Ishikawa (cell line): Measurements from ENCODE around the gene EMILIN2.

Experiments
- CEBPB ChIP-seq: IDR thresholded peaks from 2 replicates; pipeline ENCODE4 v1.6.1; 2012
- CREB1 ChIP-seq: IDR thresholded peaks from 2 replicates; pipeline ENCODE4 v1.6.1; 2012; ENCODE audit warnings: low read depth
- EGR1 ChIP-seq: IDR thresholded peaks from 2 replicates; pipeline ENCODE4 v1.6.1; 2012
- EP300 ChIP-seq: IDR thresholded peaks from 2 replicates; pipeline ENCODE4 v1.6.1; 2012; ENCODE audit warnings: borderline replicate concordance
- FOXM1 ChIP-seq: IDR thresholded peaks from 2 replicates; pipeline ENCODE4 v1.6.1; 2012; ENCODE audit warnings: low read depth, borderline replicate concordance
- MAX ChIP-seq: IDR thresholded peaks from 2 replicates; pipeline ENCODE4 v1.6.1; 2012
- NFIC ChIP-seq: IDR thresholded peaks from 2 replicates; pipeline ENCODE4 v1.6.1; 2012
- RAD21 ChIP-seq: IDR thresholded peaks from 2 replicates; pipeline ENCODE4 v1.6.1; 2012; ENCODE audit warnings: low read depth
- REST ChIP-seq: IDR thresholded peaks from 2 replicates; pipeline ENCODE4 v1.6.1; 2012; ENCODE audit warnings: low read depth, mild to moderate bottlenecking
- TAF1 ChIP-seq: IDR thresholded peaks from 2 replicates; pipeline ENCODE4 v1.6.1; 2012; ENCODE audit warnings: low read depth, mild to moderate bottlenecking
- TCF12 ChIP-seq: IDR thresholded peaks from 2 replicates; pipeline ENCODE4 v1.6.1; 2012; ENCODE audit warnings: low read depth
- TEAD4 ChIP-seq: IDR thresholded peaks from 2 replicates; pipeline ENCODE4 v1.6.1; 2012
- USF1 ChIP-seq: IDR thresholded peaks from 2 replicates; pipeline ENCODE4 v1.6.1; 2012
- YY1 ChIP-seq: IDR thresholded peaks from 2 replicates; pipeline ENCODE4 v1.6.1; 2012; ENCODE audit warnings: low read depth
- ZBTB7A ChIP-seq: IDR thresholded peaks from 2 replicates; pipeline ENCODE4 v1.6.1; 2012; ENCODE audit warnings: low read depth

EMILIN2 gene

GRCh38 chr18:2890606-2891005 is 43.8 kb downstream of the EMILIN2 start:
- TF ChIP-seq EGR1 (no peak), TAF1 (no peak), ZBTB7A (no peak), EP300 (no peak), MAX (no peak), YY1 (no peak), NFIC (no peak), USF1 (no peak)

- TF ChIP-seq EP300 (no peak), CEBPB (no peak), EGR1 (no peak), USF1 (no peak), REST (no peak), TAF1 (no peak), RAD21 (no peak), NFIC (no peak), FOXM1 (no peak), YY1 (no peak), TCF12 (no peak)
Measured at GRCh38 chr18:2891526-2892431, 45.0 kb downstream of the EMILIN2 start.

- TF ChIP-seq TAF1, result no peak
- TF ChIP-seq NFIC, result no peak
- no peak for TF ChIP-seq FOXM1
- TF ChIP-seq CREB1, result no peak
- TF ChIP-seq TCF12, result no peak
- no peak for TF ChIP-seq EGR1
- TF ChIP-seq MAX, result no peak
- TF ChIP-seq RAD21, result no peak
- no peak for TF ChIP-seq YY1
- no peak for TF ChIP-seq USF1
- no peak for TF ChIP-seq ZBTB7A
- no peak for TF ChIP-seq CEBPB
- no peak for TF ChIP-seq EP300
Measured at GRCh38 chr18:2893056-2893455, 46.2 kb downstream of the EMILIN2 start.

- no peak for TF ChIP-seq NFIC
- TF ChIP-seq FOXM1, result no peak
- TF ChIP-seq CEBPB, result no peak
- no peak for TF ChIP-seq TEAD4
- no peak for TF ChIP-seq YY1
- no peak for TF ChIP-seq REST
- TF ChIP-seq ZBTB7A, result no peak
- no peak for TF ChIP-seq CREB1
- TF ChIP-seq EGR1, result no peak
- TF ChIP-seq RAD21, result no peak
- no peak for TF ChIP-seq TAF1
Measured at GRCh38 chr18:2893676-2894075, 46.9 kb downstream of the EMILIN2 start.

- TF ChIP-seq TEAD4, result no peak
- no peak for TF ChIP-seq REST
- TF ChIP-seq TAF1, result no peak
- TF ChIP-seq CREB1, result no peak
- no peak for TF ChIP-seq MAX
- no peak for TF ChIP-seq ZBTB7A
- TF ChIP-seq NFIC, result no peak
- TF ChIP-seq RAD21, result no peak
Measured at GRCh38 chr18:2894131-2894840, 47.5 kb downstream of the EMILIN2 start.
